Colonic mucosa (tissue), 4 donors: ENCODE data around the gene ECHS1. TPM values are rescaled to one million over a fixed set of nuclear protein-coding genes. Genes with fewer than 3 reads are reported as not detected.

Experiments
- DNase-seq: peaks from one replicate; pipeline ENCODE4 v3.0.0-alpha.2; 2020
- H3K27ac ChIP-seq: fragments of 200-600 bp; one replicate; pipeline ENCODE4 v1.8.0; 2021
- H3K27me3 ChIP-seq: fragments of 200-600 bp; one replicate; pipeline ENCODE4 v1.8.0; 2021
- H3K36me3 ChIP-seq: fragments of 200-600 bp; one replicate; pipeline ENCODE4 v1.8.0; 2021
- H3K4me1 ChIP-seq: fragments of 200-600 bp; one replicate; pipeline ENCODE4 v1.8.0; 2021; ENCODE audit warnings: mild to moderate bottlenecking
- H3K4me3 ChIP-seq: fragments of 200-600 bp; one replicate; pipeline ENCODE4 v1.8.0; 2021
- H3K9ac ChIP-seq, 2 donors: one replicate each; pipeline ENCODE4 v1.7.0; 2013; ENCODE audit warnings: control low read depth in 2 of 2, low read depth in 2 of 2, low read length in 2 of 2
- H3K9me3 ChIP-seq: fragments of 200-600 bp; one replicate; pipeline ENCODE4 v1.8.0; 2021
- CTCF ChIP-seq: fragments of 200-600 bp; IDR thresholded peaks from one replicate; pipeline ENCODE4 v1.8.0; 2022; ENCODE audit warnings: antibody characterized with exemption, mild to moderate bottlenecking
- intact Hi-C: fragments of 100-400 bp; cut with DNase I; formaldehyde crosslinking; loops from one replicate; pipeline ENCODE4 v1.14.1; 2022
- total RNA-seq, 2 donors: library from RNA; stranded (reverse); fragmentation: NEBNext Ultra II Directional in 1 of 2; extraction: Animal tissue kit (Norgen Biotek cat#: 25700) in 1 of 2; gene quantifications; one replicate each; pipeline ENCODE4 v1.2.1, GENCODE V29; 2021
- donor health status: healthy.
- donor health status: DM: no; HTN: no; CAD: no.
- donor health status: DM: no; HTN: no; CAD: no.

The ECHS1 gene
- total RNA-seq, 2 donors from 2014 or later: 188 to 214 TPM

GRCh38 chr10:133349577-133350011, 23.6 kb downstream of the ECHS1 start:
- Histone ChIP-seq H3K36me3 (no peaks in the 10 kb centered on the region), H3K9ac (no peak overlapping the region), H3K4me3 (no peak overlapping the region), H3K27ac (no peak overlapping the region), H3K27me3 (no peaks in the 10 kb centered on the region), H3K9me3 (no peaks in the 10 kb centered on the region), H3K4me1 (no peaks in the 10 kb centered on the region)
- DNase-seq: no peak
- intact Hi-C loops: no loop called here
- TF ChIP-seq CTCF: no peak

- Histone ChIP-seq H3K9ac (no peak overlapping the region), H3K27ac (no peak overlapping the region), H3K36me3 (no peaks in the 10 kb centered on the region), H3K4me1 (no peaks in the 10 kb centered on the region), H3K4me3 (no peak overlapping the region), H3K27me3 (no peaks in the 10 kb centered on the region), H3K9me3 (no peaks in the 10 kb centered on the region)
- intact Hi-C loops: no loop called here
- no peak for TF ChIP-seq CTCF
- no peak for DNase-seq
Observed at GRCh38 chr10:133349160-133349568, 24.0 kb downstream of the ECHS1 start.

GRCh38 chr10:133347710-133348517, 25.2 kb downstream of the ECHS1 start:
- TF ChIP-seq CTCF: no peak
- peak; percentile 65 for DNase-seq
- Histone ChIP-seq H3K36me3 (no peaks in the 10 kb centered on the region), H3K9ac (peak overlapping the region; percentile 48 to 50), H3K27ac (no peak overlapping the region), H3K9me3 (no peaks in the 10 kb centered on the region), H3K27me3 (no peaks in the 10 kb centered on the region), H3K4me3 (no peak overlapping the region), H3K4me1 (no peaks in the 10 kb centered on the region)
- intact Hi-C loops: no loop called here

GRCh38 chr10:133346413-133346812, 26.7 kb downstream of the ECHS1 start:
- Histone ChIP-seq H3K4me1 (no peaks in the 10 kb centered on the region), H3K9me3 (no peaks in the 10 kb centered on the region), H3K27me3 (no peaks in the 10 kb centered on the region), H3K36me3 (no peaks in the 10 kb centered on the region), H3K27ac (no peak overlapping the region), H3K4me3 (no peak overlapping the region), H3K9ac (no peak overlapping the region)
- no peak for DNase-seq
- no peak for TF ChIP-seq CTCF
- intact Hi-C loops: no loop called here

- H3K27me3 ChIP-seq: no peaks in the 10 kb centered on the region
- no peak overlapping the region for H3K9ac ChIP-seq
- no peak overlapping the region for H3K27ac ChIP-seq
- no peaks in the 10 kb centered on the region for H3K9me3 ChIP-seq
- H3K36me3 ChIP-seq: no peaks in the 10 kb centered on the region
- no peak overlapping the region for H3K4me3 ChIP-seq
- no peaks in the 10 kb centered on the region for H3K4me1 ChIP-seq
- intact Hi-C loops: no loop called here
- TF ChIP-seq CTCF: no peak
- DNase-seq: no peak
Observed at GRCh38 chr10:133344236-133344635, 28.9 kb downstream of the ECHS1 start.
